NCI-H446 (cell line): ENCODE results near the gene HRH4.

Experiments used
- DNase-seq, 2 experiments: peaks; one replicate each; lab custom pipeline; 2025; lab: John Stamatoyannopoulos, UW

HRH4 gene, protein sequence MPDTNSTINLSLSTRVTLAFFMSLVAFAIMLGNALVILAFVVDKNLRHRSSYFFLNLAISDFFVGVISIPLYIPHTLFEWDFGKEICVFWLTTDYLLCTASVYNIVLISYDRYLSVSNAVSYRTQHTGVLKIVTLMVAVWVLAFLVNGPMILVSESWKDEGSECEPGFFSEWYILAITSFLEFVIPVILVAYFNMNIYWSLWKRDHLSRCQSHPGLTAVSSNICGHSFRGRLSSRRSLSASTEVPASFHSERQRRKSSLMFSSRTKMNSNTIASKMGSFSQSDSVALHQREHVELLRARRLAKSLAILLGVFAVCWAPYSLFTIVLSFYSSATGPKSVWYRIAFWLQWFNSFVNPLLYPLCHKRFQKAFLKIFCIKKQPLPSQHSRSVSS

DNA sequence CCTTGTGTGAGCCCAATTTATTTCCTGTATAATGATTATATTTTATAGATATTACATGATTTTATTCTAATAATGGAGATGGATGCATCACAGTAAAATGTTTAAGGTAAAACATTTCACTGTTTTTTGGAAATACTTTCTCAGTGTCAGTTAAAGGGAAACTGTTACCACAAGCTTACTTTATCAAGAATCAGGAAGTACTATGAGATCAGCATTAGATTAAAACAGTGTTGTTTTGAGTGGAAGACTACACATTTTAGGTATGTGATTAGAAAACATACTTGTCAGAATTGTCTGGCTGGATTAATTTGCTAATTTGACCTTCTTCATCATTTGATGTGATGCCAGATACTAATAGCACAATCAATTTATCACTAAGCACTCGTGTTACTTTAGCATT lies at the start of gene HRH4:
TSS of gene HRH4 (plus strand) at position 250 of the 400 bp plus-strand sequence. CDS start at position 342, 92 bp downstream.
- no peak for DNase-seq

DNA sequence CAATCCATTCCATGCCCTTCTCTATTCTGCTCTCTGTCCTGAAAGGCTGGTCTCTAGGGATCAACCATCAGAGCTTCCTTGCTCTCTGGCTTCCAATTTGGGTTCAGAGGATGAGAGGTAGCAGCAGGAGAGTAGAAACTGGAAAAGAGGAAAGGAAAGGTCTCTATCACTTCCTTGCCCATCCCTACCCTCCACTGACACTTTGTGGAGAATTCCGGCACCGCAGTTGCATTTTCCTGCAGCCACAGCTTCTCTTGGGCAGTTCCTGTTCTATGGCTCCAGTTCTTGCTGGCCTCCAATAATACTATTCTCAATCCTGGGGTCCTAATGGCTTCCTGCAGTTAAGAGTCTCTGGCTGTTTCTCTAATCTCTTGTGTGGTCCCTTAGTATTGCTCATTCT lies 47.3 kb upstream of the HRH4 start:
- DNase-seq, result peak in 1 of 2 experiments; percentile 42

DNA sequence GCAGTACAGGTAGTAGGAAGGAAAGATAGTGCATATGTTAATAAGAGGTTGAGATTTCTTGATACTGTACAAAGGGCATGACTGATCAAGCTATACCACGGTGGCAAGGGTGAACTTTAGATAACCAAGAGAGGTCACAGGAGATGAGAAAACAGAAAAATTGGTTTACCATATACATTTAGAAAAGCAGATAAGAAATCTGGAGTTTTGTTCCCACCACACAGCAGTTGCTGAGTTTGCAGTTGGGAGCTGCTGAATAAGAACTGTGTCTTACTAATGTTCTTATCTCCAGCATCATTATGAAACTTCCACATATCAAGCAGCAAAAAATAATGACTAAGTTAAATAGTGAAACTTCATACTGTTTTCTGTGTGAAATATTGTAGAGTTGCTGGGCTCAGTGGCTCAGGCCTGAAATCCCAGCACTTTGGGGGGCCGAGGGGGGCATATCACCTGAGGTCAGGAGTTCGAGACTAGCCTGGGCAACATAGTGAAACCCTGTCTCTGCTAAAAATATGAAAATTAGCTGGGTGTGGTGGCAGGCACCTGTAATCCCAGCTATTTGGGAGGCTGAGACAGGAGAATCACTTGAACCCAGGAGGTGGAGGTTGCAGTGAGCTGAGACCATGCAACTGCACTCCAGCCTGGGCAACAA lies 46.0 kb upstream of the HRH4 start:
- no peak for DNase-seq

DNA sequence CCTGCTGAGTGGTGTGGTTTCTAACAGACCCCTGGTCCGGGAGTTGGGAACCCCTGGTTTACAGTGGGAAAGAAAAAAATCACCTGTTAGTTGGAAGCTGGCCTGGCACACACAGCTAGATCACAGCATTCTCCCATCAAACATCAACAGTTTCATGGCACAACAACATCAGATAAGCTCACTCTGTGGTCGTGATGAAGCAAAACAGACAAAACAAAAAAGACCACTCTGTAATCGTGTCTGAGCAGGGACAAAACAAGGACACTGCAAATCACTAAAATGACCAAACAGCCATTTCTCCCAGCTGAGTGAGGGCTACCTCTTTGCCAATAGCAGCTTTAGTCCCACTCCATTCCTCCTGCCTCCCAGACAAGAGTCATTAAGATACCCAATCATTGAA lies 43.0 kb upstream of the HRH4 start:
- DNase-seq, result no peak

DNA sequence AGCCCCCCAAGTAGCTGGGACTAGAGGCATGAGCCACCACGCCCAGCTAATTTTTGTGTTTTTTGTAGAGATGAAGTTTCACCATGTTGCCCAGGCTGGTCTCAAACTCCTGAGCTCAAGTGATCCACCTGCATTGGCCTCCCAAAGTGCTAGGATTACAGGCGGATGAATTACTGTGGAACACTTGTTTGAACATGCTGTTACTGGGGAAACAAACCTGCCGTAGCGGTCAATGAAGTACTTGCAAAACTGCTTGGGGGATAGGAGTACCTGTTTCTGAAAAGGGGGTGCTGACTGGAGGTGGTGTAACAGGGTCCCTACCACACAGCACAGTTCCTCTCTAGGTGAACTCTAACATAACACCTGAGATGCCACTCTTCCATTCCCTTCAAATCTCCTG lies 39.9 kb upstream of the HRH4 start:
- DNase-seq, result no peak

DNA sequence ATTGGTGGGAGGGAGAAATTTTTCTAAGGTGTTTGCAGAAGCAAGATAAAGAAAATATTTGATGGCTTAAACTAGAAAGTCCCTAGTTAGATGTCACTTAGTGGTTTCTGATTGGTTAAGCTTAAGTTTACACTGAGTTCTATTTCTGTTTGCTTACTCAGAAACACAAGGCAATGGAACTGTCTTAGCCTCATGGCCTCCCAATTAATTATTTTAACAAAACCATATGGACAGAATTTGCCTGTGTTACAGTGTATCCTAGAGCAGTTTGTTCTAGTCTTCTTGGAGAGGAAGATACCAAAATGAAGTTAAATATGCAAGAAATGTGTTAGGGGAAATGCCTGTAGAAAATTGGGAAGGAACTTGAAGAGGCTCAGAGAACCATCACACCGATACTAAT lies 38.6 kb upstream of the HRH4 start:
- DNase-seq, result no peak

DNA sequence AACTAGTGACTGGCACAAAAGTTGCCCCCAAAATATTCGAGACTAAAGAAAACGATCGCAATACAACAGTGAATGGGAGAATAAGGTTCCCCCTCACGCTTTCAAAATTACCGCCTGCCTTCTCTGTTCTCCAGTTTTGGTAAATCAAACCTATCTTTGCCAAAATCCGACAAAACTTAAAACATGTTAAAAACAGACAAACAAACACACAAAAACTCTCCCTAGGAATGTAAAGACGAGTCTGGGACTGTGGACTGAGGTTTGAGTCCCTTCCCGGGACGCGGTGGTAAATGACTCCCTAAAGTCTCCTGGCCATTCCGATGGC lies 34.4 kb upstream of the HRH4 start:
- no peak for DNase-seq

DNA sequence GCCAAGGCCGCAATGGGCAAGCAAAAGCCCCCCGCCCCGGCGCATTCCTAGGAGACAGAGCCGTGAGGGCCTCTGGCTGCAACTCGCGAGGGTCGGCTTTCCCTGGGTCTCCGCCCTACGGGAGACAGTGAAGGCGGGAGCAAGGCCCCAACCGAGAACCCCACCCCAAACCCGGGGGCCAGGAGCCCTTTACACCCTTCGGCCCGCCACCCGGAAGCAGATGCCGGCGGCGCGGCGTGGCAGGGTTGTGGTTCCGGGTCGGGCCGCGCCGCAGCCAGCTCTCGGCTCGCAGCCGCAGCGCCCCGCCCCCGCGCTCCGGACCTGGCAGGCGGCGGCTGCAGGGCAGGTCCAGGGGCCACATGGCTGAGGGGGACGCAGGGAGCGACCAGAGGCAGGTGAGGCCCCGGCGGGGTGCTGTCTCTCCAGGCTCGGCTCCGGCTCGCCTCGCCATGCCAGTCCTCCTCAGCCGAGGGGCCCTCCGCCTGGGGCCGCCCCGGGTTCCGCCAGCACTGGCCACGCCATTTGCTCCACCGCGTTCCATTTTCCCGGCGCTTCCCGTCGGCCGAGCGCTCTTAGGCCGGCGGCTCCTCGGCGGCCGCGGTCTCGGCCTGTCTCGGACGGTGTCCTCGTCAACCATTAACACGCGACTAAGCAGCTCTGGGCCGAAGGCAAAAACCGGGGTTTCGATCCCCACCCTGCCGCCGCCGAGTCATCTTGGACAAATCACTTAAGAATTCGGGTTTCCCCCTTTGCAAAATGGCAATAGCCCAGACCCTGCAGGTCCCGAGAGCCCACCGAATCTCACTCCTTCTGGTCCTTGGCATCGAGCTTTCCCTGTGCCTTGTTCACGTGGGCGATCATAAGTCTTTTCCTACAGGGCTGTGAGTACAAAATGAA lies 33.8 kb upstream of the HRH4 start, which contains the start of gene IMPACT:
TSS of gene IMPACT (plus strand) at position 273 of the 897 bp plus-strand sequence. CDS start at position 360, 87 bp downstream.
- DNase-seq, result peak; percentile 60 to 90

DNA sequence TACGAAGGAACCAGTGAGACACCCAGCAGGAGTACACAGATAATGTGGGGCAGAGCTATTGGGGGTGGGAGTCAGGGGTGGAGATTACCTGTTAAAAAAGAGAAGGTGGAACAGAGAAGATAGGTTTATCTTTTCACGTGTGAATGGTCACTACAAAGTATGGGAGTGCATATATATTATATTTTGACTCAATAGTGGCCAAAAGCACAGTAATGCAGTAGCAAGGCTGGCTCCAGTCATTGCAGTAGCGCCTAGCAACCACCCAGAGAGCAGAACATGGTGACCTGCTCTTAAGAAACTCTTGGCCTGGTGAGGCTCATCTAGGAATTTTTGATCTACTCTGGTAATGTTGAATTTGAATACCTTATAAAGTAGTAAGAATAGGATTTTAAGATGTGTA lies 33.0 kb upstream of the HRH4 start:
- DNase-seq, result no peak

DNA sequence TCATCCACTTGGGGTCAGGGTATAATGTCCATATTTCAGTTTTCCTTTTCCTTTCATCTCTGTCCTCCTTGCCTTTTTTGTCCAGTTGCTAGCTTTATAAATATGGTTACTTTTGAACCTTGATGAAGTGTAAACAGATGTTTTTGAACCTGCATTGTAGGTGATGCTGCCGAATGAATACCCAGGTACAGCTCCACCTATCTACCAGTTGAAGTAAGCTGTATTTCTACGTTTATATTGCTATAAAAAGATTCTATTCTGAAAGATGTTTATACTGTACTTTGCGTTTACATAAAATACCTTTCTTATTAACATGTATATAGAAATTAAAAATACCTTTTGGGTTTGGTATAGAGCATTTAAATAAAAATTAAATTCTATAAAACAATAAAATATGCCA lies 31.7 kb upstream of the HRH4 start:
- DNase-seq, result no peak

DNA sequence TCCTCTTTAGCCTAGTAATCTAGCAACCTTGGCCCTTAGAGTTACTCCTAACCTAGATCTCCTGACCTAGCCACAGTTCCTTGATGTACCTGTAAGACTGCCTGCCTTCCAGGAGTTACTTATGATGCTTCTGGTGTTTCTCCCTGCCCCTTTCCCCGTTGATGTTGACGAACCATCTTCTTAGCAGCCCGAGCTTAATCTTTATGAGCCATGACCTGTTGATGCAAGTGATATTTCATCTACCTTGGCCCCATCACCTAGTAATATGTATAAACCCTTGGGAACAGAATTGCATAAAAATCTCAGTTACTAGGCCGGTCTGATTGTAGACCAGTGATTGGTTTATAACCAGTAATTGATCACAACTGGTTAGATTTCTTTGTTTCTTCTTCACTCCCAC lies 31.2 kb upstream of the HRH4 start:
- DNase-seq, result no peak

DNA sequence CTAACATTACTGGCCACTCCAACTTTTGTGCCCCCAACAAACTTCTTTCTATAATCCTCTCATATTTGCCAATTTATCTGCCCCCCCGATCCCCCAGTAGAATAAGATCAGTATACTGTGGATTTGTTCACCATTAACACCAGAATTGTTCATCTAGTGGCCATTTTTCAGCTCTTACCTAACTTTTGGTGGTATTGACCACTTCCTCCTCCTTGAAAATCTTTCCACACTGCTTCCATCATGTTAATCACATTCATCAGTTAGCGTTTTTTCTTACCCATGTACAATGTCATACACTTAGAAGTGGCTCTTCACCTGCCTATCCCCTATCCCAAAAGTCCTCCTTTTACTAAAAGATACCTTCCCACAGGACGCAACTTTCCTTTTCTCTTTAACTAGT lies 27.8 kb upstream of the HRH4 start:
- DNase-seq, result no peak

DNA sequence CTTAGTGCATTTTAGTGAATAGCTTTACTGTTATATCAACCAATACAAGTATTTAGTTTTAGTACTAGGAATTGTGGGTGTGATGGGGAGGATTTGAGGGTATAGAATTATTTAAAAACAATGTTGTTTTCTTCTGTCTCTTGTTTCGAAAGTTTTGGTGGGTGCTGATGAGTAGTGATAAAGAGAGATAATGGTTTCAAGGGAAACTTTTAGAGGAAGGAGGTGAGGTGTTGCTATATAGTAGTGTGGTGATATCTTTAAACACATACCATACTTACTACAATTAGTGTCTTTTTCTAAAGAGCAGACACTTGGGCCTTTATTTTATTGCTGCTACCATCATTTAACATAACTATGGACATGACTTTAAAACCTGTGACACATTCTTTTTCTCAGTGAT lies 23.5 kb upstream of the HRH4 start:
- DNase-seq, result no peak

DNA sequence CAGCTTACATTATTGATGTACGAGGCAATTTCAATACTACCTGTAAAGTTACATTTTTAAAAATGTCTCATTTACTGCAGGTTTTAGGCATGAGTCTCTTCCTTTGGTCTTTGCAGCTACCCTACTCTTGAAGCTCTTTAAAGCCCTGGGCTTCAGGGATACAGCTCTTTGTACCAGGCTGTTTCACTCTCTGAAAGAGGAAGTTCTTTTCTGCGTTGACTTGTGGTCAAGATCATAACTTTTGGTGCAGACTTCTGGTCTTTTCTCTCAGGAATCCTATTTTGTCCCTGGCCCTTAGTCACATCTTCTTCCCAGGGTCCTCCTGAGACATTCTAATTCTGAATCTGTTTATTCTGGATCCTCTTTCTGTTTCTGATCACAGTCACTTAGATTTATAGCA lies 16.6 kb upstream of the HRH4 start:
- no peak for DNase-seq

DNA sequence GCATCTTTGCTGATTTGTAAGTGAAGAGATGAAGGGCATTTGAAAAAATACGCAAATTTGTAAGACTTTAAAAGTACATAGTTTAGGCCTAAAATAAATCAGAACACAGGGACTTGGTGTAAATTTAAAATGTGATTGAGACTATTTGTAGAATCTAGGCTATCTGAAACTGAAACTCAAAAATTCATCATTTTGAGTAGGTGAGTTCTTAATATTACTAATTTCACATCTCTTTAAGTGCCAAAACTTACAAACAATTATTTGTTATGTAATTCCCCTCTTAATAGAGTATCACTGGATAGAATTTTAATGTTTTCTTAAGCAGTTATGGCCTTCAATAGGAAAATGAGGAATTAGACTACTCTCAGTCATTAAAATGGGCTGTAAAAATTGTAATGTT lies 14.0 kb upstream of the HRH4 start:
- DNase-seq, result no peak

DNA sequence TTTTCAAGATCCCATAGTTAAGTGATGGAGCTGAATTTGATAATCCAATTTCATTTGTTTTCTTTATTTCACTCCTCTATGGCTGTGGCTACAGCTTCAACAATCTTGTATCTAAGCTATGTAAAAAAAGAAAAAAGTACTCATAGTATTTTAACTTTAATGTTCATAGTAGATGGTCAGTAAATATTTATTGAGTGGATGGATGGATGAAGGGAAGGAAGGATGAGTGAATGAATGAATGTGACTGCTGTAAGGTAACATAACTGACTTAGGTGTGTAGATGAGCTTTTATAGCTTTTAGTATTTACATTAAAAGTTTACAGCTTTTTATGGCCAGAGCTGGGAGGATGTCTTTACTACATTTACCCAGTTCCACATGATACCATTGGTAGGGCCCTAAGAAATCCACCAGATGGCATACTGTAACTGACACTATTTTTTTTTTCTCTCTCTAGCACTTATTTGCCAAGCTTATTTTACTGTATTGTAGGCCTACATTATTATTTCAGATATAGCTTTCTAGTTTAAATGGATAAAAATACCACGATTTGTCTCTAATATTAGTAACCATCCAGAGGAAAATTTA lies 13.4 kb upstream of the HRH4 start:
- no peak for DNase-seq

DNA sequence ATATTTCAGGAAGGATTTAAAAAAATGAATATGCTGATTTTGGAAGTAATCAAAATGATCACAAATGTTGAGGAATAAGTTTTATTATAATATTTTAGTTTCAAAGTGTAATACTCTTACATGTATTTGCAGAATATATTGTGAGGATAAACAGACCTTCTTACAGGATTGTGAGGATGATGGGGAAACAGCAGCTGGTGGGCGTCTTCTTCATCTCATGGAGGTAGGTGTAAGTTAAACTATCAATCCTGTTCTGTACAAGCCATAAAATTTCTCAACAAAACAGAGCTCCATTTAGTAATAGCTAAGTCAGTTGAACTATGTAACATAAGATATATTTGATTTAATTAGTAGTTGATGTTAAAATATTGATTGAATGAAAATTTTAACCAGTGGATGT lies 12.5 kb upstream of the HRH4 start:
- DNase-seq, result no peak

DNA sequence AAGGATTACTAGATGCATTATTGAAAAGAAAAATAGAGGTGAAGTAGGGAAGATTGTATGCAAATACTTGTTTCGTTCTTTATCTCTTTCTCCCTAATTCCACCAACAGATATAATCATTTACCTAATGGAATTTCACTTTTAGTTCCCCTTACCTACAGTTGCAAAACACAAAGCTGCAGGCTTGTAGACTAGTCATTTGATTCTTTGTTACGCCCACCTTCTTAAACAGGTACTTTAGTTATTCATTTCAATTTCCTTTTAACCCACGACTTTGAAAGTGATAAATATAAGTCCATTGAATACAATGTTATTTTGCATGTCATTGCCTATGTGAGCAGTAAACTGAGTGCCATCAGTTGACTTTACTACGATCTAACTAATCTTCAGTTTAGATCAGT lies 3.9 kb upstream of the HRH4 start:
- no peak for DNase-seq

DNA sequence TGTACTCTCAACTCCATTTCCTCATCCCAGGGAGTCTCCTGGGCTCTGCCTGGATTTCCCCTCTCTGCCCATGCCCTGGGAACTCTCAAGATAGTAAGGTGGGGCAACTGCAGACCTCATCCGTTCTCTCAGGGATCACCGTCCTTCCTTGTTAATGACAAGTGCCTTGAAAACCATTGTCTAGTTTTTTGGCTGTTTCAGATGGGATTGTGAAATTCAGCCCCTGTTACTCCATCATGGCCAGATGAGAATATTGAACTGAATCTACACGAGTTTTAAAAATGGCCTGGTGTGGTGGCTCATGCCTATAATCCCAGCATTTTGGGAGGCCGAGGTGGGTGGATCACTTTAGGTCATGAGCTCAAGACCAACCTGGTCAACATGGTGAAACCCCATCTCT lies 665 bp upstream of the HRH4 start:
- no peak for DNase-seq

DNA sequence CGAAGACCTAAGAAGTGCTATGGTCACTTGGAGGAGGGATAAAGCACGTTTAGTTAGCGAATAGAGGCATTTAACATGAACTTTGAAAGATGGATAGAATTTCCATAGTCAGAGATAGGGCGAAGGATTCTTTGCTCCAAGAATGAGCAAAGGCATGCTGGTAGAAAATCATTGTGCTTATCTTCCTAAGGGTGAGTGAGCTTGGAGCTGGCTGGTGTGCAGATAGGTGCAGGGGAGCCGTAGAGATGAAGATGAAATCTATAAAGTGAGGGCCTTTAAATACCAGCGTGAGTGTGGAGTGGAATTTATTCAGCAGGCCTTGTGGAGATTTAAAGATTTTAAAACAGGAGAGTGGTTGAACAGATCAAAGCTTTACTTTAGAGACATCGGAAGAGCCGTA lies 1.6 kb downstream of the HRH4 start:
- DNase-seq, result no peak

DNA sequence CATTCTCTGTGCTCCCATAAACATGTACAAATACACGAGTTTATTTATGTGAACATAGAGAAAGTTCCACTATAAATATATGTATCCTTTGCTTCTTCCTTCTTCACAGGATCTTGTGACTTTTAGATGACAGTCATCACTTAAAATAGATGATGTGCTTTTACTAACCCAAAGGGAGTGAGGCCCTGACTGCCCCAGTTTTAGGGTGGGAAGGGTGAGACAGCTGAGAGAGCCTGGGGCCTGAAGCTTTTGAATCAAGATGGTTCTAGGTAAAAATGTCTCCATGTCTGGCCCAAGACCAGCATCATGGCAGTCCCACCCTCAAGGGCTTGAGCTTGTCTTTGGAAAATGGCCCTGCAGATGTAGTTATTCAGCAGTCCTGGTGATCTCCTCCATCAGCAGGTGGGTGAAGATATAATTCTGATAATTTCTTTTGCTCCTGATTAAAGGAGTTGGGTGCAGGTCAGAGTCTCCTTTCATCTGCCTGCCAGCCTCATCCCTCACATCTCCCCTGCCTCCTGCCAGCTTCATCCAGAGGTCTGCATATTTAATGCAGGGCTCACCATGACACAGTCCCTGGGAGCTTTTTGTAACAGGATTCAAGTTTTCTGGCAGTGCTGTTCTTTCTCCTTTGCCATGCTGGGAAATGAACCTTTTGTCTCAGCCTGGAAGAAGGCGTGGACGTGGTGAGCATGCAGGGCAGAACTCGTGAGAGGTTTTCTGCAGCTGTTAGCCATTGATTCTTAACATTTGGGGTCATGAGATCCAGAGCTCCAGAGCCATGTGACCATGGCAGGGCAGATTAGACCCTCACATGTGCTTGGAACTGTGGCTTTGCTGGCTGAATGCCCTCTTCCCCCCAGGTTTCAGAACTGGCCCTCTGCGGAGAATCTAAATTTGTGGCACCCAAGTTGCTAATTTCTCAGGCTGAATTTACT lies 2.7 kb downstream of the HRH4 start:
- DNase-seq, result no peak
